HG02852 (cell line): ENCODE measurements around the gene RAI14.

ENCODE experiments used
- ATAC-seq: cut with Tn5 transposase; IDR thresholded peaks from one replicate; pipeline ENCODE4 v1.9.1; 2021; ENCODE audit warnings: mild to moderate bottlenecking, moderate library complexity; ENCODE audit not compliant: unreplicated experiment

Gene RAI14

DNA sequence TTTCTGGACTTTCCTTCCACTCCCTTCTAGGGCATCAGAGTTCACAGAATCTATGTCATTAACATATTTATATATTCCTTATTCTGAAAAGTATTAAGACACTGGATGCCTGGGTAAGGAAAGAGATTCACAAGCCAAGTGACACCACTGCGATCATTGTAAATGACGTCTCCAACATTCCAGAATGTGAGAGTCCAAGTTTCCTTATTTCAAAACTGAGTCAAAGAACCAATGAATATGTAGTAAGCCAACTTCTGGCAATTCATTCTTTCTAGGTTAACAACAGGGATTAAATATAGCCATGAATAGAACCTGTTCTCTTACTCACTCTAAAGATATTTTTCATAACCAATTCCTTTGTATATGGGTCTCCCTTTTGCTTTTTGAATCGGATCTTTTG lies 18.1 kb downstream of the RAI14 start:
- ATAC-seq = no peak

DNA sequence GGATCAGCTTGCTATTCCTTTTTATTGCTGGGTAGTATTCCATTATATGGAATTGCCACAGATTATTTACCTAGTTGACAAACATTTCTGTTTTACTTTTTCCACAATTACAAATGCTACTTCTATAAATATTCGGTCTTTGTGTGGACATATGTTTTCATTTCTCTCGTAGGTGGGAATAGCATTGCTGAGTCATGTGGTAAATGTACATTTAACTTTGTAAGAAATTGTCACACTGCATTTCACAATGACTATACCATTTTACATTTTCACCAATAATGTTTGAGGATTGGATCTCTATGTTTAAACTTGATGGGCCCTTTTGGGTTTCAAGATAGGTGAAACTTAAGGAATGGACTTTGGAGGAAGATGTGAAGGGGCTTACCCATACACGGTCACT lies 19.7 kb downstream of the RAI14 start:
- no peak for ATAC-seq

DNA sequence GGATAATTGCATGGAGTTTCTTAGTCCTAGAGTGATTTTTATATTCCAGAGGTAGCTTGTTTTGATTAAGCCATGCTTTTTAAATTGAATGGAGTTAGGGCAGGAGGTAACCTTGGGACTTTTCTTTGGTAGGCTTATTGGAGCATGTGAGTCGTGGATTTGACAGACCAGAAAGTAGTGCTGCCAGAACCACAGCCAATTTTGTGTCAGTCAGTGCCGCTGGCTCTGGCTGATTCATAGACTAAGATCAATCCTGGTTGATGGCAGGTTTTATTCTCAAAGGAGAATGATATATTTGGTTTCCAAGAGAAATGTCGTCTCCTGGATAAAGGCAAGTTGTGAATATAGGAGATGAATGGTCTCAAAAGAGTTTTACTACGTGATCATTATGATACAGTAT lies 20.3 kb downstream of the RAI14 start:
- ATAC-seq = no peak

DNA sequence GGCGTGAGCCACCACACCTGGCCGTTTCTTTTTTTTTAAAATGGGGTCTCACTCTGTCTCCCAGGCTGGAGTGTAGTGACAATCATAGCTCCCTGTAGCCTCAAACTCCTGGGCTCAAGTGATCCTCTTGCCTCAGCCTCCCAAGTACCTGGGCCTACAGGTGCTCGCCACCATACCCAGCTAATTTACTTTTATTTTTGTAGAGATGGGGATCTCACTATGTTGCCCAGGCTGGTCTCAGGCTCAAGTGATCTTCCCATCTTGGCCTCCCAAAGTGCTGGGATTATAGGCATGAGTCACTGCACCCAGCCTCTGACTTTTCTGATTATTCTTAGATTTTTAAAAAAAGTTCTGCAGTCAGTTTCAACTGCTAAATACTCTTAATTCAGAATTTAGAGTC lies 21.3 kb downstream of the RAI14 start:
- ATAC-seq = no peak

DNA sequence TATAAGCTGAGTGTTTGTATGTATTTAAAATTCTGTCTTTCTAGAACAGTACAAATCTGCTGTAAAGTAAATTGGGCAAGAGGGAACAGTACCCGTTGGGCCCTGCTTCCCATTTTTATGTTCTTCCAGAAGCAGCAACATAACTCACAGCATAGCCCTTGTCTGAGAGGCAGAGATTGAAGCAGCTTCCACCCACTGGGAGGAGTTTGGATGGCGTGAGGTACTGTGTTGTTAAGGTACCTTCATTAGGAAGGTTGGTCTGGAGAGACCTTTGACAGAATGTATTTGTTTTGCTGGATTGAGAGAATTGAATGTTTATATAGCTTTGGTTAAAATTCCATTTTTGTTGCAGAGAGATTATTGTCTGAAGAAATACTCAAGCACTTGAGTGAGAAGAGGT lies 24.8 kb downstream of the RAI14 start:
- ATAC-seq = no peak

DNA sequence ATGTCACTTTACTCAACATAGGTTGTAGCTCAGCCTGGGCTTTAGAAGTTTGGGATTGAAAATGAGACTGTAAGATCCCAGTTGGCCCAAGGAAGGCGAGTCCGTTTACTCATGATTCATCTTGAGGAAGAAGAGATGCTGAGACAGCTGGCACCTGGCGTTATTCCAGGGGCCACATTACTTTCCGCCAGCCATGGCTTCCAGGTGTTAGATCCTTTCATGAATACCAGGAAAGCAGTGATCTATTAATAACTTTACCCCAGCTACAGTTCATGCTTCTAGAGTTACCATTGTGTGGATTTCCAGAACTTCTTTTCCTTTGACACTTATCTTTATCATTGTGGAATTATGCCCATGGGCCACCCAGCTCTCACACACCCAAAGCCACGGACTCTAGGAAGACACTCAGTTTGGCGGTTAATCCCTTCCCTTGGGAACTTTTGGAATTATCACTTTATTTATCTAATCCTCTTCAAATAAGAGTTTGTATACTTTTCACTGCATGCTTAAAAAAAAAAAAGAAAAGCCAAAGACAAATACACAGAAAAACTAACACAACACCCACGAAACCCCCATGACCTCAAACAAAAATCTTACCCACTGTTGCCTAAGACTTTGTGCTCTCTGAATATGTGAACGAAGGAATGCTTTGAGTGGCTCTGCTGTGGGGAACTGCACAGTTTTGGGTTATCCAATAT lies 26.9 kb downstream of the RAI14 start:
- no peak for ATAC-seq

DNA sequence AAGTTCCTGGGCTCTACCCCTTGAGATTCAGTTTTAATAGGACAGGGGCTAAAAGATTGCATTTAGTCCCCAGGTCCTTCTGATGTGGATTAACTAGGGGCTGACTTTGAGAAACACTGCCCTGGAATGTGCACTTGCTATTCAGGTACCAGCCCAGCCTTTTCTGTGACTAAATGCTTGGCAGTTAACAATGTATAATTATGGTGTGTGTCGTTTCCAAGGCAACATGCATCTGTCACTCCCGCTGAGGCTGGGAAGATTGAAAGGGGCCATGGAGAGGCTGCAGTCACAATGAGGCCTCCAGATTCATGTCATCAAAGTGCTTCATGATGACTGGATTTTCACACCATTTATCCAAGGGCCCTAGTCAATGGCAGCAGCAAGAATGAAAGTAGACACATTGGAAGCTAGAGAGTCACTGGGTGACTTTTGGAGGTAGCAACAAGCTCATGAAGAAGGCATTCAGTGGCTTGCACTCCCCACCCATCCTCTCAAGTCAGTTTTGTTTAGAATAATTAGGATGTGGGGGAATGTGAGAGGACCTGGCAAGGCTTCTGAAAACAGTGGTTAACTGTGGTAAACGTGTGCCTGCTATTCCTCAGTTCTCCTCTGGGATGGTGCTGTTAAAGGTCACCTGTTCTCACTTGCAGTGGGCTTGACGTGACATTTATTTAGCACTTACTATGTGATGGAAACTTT lies 28.3 kb downstream of the RAI14 start:
- no peak for ATAC-seq

DNA sequence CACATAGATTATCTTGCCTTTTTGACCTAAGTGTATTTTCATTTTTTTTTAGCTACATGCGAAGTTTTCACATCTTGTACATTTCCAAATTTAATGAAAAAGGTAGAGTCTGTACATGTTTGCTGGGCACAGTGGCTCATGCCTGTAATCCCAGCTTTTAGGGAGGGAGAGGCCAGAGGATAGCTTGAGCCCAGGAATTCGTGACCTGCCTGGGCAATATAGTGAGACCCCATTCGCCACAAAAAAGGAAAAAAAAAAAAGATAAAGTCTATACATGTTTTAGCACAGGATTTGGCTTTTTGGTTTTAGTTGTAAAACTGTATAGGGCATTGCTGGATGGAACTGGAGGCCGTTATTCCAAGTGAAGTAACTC lies 28.8 kb downstream of the RAI14 start:
- no peak for ATAC-seq

DNA sequence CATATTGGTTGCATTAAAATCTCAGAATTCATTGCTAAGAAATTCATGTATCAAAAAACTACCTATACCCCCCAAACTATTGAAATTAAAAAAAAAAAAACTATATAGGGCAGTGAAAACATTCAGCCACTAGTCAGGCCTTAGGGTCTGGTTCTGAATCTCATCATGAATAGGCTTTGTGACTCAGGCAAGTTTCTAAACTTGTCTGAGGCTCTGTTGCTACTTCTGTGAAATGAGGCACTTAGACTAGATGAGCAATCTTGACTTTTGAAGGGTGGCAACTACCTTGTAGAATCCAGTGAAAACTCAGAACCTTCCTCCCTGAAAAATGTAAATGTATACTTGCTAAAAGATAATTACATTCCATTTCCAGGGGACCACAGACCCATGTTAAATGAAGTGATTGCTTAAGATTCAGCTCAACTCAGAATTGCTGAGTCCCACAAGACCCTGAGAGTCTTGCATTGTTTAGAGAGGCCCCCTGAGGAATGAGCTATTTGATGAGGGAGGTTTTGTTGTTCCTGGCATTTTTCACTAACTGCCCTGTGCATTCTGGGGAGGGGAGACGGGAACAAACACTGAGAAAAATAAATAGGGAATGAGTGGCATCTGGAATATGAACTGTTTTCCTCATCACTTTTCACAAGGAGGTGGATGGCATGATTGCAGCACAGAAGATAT lies 29.5 kb downstream of the RAI14 start:
- no peak for ATAC-seq

DNA sequence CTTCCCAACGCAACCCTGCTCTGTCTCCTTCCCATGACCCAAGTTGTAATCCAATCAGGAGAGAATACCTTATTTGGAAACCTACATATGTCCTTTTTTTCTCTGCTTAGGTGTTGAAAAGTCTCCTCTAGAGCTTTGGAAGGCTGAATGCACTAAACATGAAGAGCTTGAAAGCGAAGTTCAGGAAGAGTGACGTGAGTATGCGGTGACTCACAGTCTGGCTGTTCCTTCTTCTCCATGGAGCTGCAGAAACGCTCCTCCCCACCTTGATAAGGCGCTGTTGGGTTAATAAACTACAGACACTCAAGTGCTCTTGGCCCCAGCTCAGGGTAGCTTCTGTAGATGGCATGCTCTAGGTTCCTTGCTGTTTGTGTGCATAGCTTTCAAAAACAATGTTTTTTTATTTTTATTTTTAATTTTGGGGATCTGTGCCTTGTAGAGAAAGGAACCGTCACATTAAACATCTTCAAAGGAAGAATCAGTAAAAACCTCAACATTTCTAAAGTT lies 30.7 kb downstream of the RAI14 start:
- ATAC-seq = no peak

DNA sequence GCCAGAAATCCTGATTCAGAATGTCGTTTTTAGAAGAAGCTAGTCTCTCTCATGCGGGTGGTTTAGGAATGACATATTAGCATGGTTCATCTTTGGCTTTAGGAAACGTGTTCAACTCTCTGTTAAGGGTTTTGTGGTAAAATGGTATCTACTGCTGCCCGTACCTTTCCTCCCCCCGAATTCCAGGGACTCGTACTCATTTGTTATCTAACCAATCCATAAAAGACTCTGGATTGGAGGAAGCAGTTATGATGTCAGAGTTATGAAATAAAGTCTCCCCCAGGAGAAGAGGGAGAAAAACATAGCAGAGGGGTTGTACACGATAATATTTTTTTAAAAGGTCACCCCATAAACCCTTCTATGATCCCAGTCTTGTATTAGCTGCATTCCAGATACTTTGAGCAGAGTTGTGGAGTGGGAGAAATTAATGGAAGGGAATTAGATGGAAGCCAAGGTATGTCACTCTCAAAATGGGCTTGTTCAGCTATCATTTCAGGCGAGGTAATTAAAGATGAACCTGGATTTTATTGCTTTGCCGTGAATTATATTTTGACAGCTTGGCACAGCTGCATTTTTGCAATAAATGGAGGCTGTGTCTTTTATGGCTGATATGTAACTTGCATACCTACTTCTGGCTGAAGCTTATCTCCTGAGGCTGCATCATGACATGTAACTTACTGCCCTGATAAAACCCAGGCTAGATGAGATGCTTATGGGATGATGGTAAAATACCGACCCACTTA lies 31.3 kb downstream of the RAI14 start:
- ATAC-seq = no peak

DNA sequence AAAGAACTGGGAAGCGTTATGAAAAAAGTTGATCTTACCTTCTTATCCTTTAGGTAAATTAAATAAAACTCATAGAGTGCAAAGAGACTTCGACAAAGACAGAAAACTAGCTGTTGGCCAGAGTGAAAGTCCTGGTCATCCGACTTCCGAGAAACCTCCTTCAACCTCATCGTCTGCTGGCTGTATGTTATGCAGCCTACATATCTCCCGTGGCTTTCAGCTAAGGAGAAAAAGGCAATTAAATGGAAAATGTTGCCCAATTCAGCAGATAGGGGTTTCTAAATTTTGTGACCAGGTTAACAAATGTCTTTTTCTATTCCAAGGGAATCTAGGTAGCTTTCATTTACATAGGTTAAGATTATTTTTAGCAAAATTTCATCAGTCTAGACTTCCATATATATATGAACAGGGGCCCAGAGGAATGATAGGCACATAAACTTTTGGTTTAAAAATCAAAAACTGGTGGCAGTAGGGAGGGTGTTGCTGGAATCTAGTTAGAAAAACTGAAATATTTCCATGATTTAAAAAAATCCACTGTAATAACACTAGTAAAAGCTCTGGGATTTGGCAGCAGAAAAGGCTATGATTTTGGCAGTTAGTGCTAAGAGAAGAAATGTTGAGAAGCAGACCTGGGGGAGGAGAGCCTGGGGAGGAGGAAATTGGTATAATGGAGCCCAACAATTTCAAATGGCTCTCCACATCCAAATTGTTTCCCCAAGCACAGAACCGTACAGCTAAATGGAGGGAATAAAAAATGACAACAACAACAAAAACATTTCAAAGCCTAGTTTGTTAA lies 32.1 kb downstream of the RAI14 start:
- no peak for ATAC-seq

DNA sequence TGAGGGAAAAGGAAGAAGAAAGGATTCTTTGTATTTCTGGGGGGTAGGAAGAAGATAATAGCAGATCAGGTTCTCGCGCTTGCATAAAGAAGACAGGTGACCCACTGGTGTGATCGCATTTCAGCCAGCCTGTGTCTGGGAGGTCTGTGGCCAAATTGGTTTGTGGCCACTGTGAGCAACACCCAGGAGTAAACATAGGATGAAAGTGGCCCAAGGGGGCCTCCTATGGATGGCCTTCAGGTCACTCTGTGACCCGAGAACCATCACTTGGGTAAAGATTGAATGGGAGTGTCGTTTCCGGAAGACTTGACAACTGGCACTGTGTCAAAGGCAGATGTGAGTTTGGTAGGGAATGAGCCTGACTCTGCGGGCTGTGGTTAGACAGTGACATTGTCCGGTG lies 34.2 kb downstream of the RAI14 start:
- ATAC-seq = no peak

DNA sequence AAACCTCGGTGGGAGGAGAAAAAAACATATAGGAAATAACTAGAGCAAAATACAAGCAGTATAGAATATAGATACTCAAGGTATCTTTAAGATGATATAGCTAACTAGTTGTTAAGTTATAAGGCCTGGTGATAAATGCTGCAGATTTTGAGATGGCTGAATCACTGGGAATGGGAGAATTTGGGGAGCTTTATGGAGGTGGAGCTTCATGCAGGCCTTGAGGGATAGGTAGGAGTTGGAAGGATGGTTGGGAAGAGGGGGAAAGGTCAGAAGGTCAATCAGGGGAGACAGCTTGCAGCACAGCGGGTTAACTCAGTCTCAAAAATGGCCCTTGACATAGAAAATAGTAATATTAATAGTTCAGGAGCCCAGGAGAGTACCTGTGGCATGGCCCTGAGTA lies 34.8 kb downstream of the RAI14 start:
- ATAC-seq = no peak

DNA sequence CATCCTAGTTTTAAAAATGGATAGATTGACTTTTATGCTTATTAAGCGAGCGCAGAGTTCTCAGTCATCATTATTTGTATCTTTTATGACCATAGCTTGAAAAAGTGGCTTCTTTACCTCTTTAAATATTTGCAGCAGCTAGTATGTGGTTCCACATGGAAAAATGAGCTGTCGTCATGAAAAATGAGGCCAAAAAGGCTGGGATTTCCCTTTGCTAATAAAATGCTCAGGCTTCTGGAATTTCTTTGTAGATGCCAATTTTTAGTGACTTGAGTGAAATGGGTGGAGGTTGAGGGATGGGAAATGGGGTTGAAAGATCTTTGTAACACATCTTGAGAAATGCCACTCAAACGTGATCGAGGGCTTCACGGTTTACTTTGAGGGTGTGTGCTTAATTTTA lies 35.2 kb downstream of the RAI14 start:
- no peak for ATAC-seq

DNA sequence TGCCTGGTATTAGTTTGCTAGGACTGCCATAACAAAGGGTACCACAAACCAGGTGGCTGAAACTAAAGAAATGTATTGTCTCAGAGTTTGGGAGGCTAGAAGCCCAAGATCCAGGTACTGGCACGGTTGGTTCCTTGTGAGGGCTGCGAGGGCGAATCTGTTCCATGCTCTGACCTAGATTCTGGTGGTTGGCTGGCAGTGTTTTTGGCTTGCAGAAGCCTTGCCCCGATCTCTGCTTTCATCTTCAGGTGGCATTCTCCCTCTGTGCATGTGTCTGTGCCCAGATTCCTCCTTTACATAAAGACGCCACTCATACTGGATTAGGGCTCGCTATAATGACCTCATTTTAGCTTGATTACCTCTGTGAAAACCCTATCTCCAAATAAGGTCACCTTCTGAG lies 36.7 kb downstream of the RAI14 start:
- no peak for ATAC-seq

DNA sequence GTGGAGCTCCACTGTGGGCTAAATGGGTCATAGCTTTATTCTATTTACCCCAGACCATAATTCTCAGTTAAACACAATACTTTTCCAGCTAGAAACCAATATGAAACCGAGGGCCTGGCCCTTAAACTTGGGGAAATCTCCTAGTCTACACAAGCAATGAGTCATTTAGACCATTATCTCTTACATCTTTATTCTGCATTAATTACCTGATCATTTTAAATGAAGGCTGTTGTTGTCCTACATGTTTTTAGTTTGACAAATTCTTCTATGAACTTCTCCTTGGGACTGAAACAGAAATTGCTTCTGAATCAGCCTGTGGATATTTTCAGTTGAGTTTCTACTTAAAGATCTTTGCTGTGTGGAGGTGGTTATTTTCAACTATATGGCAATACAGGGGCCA lies 37.9 kb downstream of the RAI14 start:
- ATAC-seq = no peak

DNA sequence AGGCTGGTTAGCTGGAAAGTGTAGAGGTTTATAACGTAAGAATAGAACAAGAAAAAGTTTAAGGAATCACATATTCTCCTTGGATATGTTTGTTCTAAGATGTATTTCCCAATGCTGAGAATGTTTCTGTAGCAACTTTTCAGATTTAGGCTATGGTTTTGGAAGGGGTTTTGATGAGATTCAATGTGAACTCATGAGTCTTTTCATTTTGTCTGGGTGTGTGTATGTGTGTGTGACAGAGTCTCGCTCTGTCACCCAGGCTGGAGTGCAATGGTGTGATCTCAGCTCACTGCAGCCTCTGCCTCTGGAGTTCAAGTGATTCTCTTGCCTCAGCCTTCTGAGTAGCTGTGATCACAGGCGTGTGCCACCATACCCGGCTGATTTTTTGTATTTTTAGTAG lies 38.6 kb downstream of the RAI14 start:
- no peak for ATAC-seq

DNA sequence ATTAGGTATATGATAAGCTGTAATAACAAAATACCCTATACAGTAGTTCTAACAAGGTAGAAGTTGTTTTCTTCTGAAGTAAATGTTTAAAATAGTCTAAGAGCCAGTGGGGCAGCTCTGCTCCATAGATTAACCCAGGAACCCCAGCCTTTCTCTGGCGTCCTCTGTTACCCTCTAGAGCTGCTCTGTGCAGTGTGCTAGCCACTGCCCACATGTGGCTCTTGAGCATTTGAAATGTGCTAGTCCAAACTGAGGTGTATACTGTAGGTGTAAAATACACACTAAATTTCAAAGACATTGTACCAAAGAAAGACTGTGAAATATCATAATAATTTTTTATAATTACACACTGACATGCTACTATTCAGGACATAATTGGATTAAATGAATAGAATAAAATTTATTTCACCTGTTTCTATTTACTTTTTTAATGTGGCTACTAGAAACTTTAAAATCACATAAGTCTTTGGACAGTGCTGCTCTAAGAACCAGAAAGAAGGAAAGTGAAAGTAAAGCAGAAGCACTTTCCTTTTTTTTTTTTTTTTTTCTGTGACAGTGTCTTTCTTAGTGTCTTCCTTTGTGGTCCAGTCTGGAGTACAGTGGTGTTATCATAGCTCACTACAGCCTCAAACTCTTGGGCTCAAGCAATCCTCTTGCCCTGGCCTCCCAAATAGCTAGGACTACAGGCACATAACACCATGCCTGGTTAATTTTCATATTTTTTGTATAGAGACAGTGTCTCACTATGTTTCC lies 39.3 kb downstream of the RAI14 start:
- peak; percentile 80 for ATAC-seq
